ENCODE results near the gene MKRN2. TPM values are rescaled to one million over a fixed set of nuclear protein-coding genes. Genes with fewer than 3 reads are reported as not detected.

MKRN2 gene
- total RNA-seq, 4 donors from 2014 or later, result 37.8 to 53.6 (median 40.7) TPM

DNA sequence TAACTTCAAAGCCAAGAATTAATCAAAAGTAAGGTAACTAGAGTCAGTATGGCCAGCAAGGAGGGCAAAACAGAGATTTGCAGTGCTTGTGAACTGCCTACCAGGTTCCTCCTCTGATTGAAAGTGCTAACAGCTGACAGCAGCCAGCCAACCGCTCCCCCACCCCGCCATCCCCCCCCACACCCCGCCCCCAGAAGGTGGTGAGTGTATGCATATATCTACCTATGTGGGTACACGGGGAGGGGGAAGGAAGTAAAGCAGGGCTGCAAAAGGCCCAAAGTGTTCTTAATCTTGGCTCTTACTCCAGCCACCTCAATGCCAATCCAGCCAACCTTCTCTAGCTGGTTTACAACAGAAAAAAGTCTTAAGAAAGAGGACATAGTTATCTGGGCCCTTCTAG lies 56.4 kb downstream of the MKRN2 start:
- H3K36me3 ChIP-seq, result peaks cover 0 to 20% of the 10 kb centered on the region in 2 donors
- H3K4me3 ChIP-seq (replicated peaks in 1 of 3), result no peak overlapping the region
- WGBS, 2 donors, result 37 to 49% methylated on average over 4 of the region's 4 CpGs
- H3K27me3 ChIP-seq, result no peaks in the 10 kb centered on the region
- H3K27ac ChIP-seq, result no peak overlapping the region
- H3K4me1 ChIP-seq, result no peaks in the 10 kb centered on the region
- intact Hi-C loops (cut with DNase I), result no loop called here
- H3K9me3 ChIP-seq, result no peaks in the 10 kb centered on the region
- no peak for DNase-seq
- TF ChIP-seq POLR2A (IDR thresholded peaks at IDR 0.05), result no peak
- TF ChIP-seq, protein P1, sequence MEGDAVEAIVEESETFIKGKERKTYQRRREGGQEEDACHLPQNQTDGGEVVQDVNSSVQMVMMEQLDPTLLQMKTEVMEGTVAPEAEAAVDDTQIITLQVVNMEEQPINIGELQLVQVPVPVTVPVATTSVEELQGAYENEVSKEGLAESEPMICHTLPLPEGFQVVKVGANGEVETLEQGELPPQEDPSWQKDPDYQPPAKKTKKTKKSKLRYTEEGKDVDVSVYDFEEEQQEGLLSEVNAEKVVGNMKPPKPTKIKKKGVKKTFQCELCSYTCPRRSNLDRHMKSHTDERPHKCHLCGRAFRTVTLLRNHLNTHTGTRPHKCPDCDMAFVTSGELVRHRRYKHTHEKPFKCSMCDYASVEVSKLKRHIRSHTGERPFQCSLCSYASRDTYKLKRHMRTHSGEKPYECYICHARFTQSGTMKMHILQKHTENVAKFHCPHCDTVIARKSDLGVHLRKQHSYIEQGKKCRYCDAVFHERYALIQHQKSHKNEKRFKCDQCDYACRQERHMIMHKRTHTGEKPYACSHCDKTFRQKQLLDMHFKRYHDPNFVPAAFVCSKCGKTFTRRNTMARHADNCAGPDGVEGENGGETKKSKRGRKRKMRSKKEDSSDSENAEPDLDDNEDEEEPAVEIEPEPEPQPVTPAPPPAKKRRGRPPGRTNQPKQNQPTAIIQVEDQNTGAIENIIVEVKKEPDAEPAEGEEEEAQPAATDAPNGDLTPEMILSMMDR (IDR thresholded peaks at IDR 0.05), result no peak

DNA sequence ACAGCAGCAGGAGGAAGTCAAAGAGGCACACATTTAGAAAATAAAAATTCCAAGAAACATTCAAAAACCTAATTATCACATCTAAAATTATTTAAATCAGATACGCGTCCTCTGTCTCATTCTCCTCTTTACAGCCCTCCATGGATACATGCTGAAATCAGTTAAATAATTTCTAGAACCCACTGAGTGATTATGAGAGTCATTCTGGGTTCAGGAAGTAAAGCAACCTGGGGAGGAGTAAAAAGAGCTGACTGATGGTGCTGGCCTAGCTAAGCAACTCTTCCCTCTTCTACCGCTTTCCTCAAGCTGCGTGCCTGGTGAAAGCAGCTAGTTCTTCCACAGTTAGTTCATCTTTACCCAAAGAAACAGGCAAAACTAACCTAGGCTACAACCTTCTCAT lies 58.4 kb downstream of the MKRN2 start:
- intact Hi-C loops (cut with DNase I), result no loop called here
- peaks cover 0 to 15% of the 10 kb centered on the region in 2 donors for H3K36me3 ChIP-seq
- H3K4me3 ChIP-seq (replicated peaks in 1 of 3), result no peak overlapping the region
- TF ChIP-seq, protein P1 (IDR thresholded peaks at IDR 0.05), result no peak
- no peak for TF ChIP-seq POLR2A (IDR thresholded peaks at IDR 0.05)
- WGBS, 2 donors, result 94 to 98% methylated on average over 4 of the region's 4 CpGs
- no peaks in the 10 kb centered on the region for H3K4me1 ChIP-seq
- H3K27me3 ChIP-seq, result no peaks in the 10 kb centered on the region
- no peaks in the 10 kb centered on the region for H3K9me3 ChIP-seq
- H3K27ac ChIP-seq, result no peak overlapping the region
- DNase-seq, result no peak

DNA sequence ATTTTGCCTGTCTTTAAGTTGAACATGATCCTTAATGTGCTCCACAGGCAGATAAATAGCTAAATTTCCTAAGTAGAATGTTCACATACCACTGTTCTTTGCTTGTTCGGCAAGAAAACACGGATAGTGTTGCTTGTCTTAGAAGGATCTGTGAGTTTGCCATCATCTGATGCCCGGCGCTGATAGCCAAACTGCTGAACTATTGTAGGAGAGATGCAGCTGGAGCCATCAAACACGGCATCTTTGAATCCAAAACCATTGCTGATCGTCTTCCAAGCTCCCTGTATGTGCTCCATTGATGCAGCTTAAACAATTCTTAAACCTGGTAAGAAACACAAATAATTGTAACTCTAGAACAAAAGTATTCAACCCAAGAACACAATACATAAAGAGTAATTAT lies 61.5 kb downstream of the MKRN2 start:
- no peak overlapping the region for H3K27ac ChIP-seq
- no peak for TF ChIP-seq POLR2A (IDR thresholded peaks at IDR 0.05)
- TF ChIP-seq, protein P1 (IDR thresholded peaks at IDR 0.05), result no peak
- intact Hi-C loops (cut with DNase I), result no loop called here
- H3K4me3 ChIP-seq (replicated peaks in 1 of 3), result no peak overlapping the region
- no peaks in the 10 kb centered on the region for H3K27me3 ChIP-seq
- 94% methylated on average over 6 of the region's 6 CpGs for WGBS, 2 donors
- no peaks in the 10 kb centered on the region for H3K9me3 ChIP-seq
- H3K4me1 ChIP-seq, result no peaks in the 10 kb centered on the region
- no peak for DNase-seq
- H3K36me3 ChIP-seq, result peaks cover 0 to 9% of the 10 kb centered on the region in 2 donors

DNA sequence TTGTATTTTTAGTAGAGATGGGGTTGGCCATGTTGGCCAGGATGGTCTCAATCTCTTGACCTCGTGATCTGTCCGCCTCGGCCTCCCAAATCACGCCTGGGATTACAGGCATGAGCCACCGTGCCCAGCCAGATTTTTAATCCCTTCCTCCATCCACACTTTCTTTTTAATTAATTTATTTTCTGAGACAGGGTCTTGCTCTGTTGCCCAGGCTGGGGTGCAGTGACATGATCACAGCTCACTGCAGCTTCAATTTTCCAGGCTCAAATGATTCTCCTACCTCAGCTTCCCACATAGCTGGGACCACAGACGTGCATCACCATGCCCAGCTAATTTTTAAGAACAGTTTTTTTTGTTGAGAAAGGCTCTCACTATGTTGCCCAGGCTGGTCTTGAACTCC lies 63.4 kb downstream of the MKRN2 start:
- Histone ChIP-seq H3K27me3 (no peaks in the 10 kb centered on the region), H3K9me3 (no peaks in the 10 kb centered on the region), H3K36me3 (peaks cover 0 to 9% of the 10 kb centered on the region in 2 donors), H3K4me3 (replicated peaks in 1 of 3) (no peak overlapping the region), H3K4me1 (peaks cover 9 to 16% of the 10 kb centered on the region in 2 donors), H3K27ac (no peak overlapping the region)
- TF ChIP-seq POLR2A (IDR thresholded peaks at IDR 0.05), result no peak
- 95% methylated on average over 6 of the region's 6 CpGs for WGBS, 2 donors
- intact Hi-C loops (cut with DNase I), result no loop called here
- no peak for DNase-seq

DNA sequence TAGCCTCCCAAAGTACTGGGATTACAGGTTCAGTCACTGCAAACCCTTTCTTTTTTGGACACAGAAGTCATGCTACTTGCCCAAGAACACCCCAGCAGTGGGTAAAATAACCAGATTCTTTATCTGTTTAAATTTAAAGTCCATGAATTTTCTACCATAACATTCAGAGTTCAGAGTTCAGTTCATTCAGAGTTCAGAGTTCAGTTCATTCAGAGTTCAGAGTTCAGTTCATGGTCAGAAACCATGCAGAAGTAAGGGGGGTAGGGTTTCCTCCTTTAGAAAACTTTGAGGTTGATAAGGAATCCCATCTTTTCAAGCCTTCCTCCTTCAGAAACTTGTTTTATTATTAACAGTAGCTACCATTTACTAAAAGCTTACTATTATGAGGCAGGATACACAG lies 63.8 kb downstream of the MKRN2 start:
- no peak overlapping the region for H3K27ac ChIP-seq
- no peak overlapping the region for H3K4me3 ChIP-seq (replicated peaks in 1 of 3)
- H3K36me3 ChIP-seq, result peaks cover 0 to 9% of the 10 kb centered on the region in 2 donors
- TF ChIP-seq, protein P1 (IDR thresholded peaks at IDR 0.05), result no peak
- no peak for TF ChIP-seq POLR2A (IDR thresholded peaks at IDR 0.05)
- H3K27me3 ChIP-seq, result no peaks in the 10 kb centered on the region
- H3K4me1 ChIP-seq, result peaks cover 12 to 20% of the 10 kb centered on the region in 2 donors
- no peak for DNase-seq
- H3K9me3 ChIP-seq, result no peaks in the 10 kb centered on the region
- intact Hi-C loops (cut with DNase I), result no loop called here

DNA sequence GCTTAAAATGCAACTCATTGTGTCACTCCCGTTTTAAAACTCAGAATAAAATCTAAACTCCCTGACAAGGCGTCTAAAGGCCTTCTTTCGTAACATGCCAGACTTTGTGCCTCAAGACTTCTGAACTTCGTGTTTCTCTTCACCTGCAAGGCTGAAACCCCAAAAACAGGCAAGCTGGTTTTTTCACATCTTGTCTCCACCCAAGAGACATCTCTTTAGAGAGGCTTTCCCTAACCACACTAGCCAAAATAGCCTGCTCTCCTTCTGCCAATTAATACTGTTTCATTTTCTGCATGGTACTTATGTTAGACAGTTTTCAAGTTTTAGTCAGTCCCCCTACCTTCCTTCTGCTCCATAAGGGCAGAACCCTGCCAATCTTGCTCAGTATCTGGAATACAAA lies 65.4 kb downstream of the MKRN2 start:
- no peaks in the 10 kb centered on the region for H3K9me3 ChIP-seq
- H3K4me3 ChIP-seq (replicated peaks in 1 of 3), result no peak overlapping the region
- no peak for DNase-seq
- H3K36me3 ChIP-seq, result peaks cover 0 to 2% of the 10 kb centered on the region in 2 donors
- H3K4me1 ChIP-seq, result peaks cover 19 to 36% of the 10 kb centered on the region in 2 donors
- no peak overlapping the region for H3K27ac ChIP-seq
- intact Hi-C loops (cut with DNase I), result no loop called here
- no peaks in the 10 kb centered on the region for H3K27me3 ChIP-seq
- TF ChIP-seq POLR2A (IDR thresholded peaks at IDR 0.05), result no peak
- TF ChIP-seq, protein P1 (IDR thresholded peaks at IDR 0.05), result no peak
- WGBS, 2 donors, result 85 to 86% methylated on average over 4 of the region's 4 CpGs

Data from thyroid gland (tissue), 4 donors.